Measurements from ENCODE around the gene SENP1.

GRCh38 chr12:48015129-48015528 lies 90.8 kb downstream of the SENP1 start:
- no peak for TF ChIP-seq CTCF (IDR thresholded peaks at IDR 0.05)
- TF ChIP-seq POLR2A (IDR thresholded peaks at IDR 0.05), result no peak
